Fibroblast of mammary gland (primary cell): ENCODE results near the gene TAS2R60.

Source experiments
- DNase-seq: peaks from one replicate; pipeline ENCODE4 v3.0.0-alpha.2; 2010; ENCODE audit warnings: low read depth
- H3K4me3 ChIP-seq: 2 replicates; pipeline ENCODE4 v1.5.1; 2011; ENCODE audit warnings: low read depth, mild to moderate bottlenecking, low read length, moderate library complexity; ENCODE audit not compliant: control insufficient read depth
- TF ChIP-seq, protein P1 (sequence below): conservative IDR thresholded peaks from 2 replicates; pipeline ENCODE4 v1.5.1; 2011; ENCODE audit warnings: low read depth, low read length, inconsistent platforms; ENCODE audit not compliant: control insufficient read depth, insufficient read depth

Gene TAS2R60

DNA sequence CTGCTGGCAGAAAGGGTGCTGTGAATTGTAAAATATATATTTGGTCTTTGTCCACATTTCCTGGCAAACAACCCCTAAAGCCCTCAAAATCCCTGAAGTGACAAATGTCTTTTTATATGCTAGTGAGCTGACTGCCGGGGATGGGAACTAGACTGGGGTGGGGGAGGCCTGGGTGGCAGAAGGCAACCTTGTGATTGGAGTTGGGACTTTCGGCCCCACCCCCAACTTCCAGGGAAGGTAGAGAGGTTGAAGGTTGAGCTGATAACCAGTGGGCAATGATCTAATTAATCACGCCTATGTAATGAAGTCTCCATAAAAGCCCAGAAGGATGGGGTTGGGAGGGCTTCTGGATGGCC lies 37.3 kb upstream of the TAS2R60 start:
- DNase-seq = no peak

DNA sequence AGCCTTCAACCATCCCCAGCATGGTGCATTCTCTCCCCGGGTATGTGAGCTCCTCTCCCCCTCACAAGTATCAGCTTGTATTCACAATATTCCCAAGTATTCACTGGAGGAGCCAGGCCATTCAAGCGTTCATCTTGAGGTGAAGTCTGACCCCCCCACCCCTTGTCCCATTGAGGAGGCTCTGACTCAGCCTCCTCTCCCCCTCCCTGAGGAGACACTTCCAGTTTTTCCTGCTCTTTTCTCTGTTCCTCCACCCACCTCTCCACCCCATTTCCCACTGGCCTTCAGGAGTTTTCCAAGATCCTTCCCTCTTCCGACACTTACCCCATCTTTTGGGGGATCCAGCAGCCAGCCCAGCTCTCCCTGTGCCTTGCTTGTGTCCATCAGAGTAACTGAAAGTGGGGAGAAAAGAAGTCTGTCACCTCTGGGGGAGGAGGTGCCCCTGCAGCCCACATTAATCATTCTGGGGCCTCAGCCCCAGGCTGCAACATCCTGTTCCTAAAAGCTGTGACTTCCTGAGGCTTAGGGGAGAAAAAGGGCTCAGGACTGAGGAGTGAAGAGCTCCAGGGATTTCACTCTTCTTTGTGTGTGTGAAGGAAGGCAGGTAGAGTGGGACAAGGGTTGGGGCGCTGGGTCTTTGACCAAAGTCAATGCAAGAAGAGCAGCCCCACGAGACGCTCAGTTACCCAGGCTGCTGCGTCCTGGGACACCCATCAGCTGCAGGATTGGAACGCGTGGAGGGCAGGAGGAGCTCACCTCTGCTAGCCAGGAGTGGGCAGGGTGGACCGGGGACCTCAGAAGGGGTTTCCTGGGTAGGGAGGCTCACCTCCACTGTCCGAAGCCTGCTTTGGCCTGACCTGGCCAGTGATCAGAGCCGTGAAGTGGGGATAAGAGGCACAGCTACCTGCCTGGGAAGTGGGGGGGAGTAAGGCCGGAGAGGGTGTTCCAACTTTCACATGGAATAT lies 35.7 kb upstream of the TAS2R60 start:
- no peak for DNase-seq
- TF ChIP-seq, protein P1, sequence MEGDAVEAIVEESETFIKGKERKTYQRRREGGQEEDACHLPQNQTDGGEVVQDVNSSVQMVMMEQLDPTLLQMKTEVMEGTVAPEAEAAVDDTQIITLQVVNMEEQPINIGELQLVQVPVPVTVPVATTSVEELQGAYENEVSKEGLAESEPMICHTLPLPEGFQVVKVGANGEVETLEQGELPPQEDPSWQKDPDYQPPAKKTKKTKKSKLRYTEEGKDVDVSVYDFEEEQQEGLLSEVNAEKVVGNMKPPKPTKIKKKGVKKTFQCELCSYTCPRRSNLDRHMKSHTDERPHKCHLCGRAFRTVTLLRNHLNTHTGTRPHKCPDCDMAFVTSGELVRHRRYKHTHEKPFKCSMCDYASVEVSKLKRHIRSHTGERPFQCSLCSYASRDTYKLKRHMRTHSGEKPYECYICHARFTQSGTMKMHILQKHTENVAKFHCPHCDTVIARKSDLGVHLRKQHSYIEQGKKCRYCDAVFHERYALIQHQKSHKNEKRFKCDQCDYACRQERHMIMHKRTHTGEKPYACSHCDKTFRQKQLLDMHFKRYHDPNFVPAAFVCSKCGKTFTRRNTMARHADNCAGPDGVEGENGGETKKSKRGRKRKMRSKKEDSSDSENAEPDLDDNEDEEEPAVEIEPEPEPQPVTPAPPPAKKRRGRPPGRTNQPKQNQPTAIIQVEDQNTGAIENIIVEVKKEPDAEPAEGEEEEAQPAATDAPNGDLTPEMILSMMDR = no peak
- no peak overlapping the region for H3K4me3 ChIP-seq

More for the DNA sequence above, 37.3 kb upstream of the TAS2R60 start:
- no peak overlapping the region for H3K4me3 ChIP-seq
- TF ChIP-seq, protein P1 = no peak

DNA sequence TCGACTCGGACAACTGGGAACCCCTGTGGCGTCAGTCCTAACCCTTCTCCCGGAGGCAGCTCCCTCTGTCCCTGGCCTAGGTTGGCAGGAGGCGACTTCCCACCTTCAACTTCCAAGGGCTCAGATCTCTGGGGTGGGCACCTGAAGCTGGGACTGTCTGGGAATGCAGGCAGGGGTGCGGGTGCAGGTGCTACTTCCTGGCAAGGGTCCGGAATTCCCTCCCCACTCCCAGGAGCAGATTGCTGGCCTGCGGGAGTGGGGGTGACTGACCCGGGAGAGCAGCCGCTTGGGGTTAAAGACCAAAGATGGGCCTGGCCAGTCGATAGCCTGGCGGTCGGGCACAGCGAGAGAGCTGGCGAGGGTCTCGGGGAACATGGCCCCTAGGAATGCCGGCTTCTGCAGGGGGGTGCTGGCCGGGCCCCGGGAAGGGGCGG lies 35.0 kb upstream of the TAS2R60 start:
- DNase-seq = no peak
- TF ChIP-seq, protein P1 = no peak
- H3K4me3 ChIP-seq = no peak overlapping the region

DNA sequence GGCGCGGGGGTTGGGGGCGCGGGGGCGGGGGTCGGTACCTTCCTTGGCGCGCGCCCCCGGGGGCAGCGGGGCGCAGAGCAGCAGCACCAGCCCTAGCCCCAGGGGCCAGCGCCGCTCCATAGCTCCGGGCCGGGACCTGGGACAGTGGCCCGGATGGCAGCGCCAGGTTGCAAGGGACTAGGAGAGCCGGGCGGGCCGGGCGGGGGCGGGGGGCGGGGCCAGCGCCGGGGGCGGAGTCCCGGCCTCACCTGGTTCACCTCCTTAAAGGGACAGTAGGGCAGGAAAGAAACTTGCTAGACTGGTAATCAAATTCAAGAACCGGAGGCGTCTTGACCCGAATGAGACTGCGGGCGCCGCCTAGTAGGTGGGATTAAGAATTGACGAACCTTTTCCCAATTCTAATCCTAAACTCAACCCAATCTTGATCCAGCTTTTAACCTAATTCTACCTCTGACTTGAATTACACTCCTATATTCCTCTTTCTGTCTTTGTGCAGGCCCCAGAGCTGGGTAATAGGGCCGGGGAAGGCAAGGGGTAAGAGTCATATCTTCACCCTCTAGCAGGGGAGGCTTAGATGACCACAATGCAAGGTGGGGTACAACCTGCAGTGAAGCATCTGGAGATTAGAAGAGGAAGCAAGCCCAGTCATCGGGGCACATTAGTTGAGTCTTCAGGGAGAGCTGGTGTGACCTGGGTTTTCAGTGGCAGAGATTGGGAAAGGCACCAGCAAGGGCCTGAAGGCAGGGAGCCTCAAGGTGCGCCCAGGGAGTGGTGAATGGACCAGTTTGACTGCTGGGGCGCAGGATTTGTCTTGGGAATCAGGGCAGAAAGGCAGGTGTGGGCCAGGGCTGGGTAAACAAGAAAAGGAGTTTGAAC lies 34.3 kb upstream of the TAS2R60 start, which contains the start of gene EPHA1:
Gene EPHA1, minus strand, starts transcription at position 171 of the 876 bp plus-strand sequence. Its CDS starts 51 bp downstream, at position 120.
- TF ChIP-seq, protein P1 = peak; percentile 26
- H3K4me3 ChIP-seq = no peak within 1 kb of the TSS
- DNase-seq = no peak

DNA sequence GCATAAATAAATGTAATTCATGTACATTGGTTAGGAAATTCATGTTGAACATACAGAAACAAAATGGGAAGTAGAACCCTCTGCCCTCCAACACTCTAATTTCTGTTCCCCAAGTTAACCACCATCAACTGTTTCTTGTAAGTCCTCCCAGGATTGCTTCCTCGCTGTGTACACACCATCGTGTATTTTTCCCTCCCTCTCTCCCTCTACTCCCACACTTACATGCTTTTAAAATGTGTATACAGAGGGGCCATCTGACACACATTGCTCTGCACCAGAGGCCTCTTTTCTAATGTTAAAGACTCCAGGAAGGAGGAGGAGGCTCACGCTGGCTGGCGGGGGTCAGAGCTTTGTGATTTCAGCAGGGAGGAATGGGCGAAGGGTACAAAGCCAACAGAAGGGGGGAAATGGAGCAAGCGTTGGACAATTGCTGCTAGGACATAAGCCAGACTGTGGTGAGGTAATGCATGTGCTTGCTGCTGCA lies 32.7 kb upstream of the TAS2R60 start:
- TF ChIP-seq, protein P1 = no peak
- H3K4me3 ChIP-seq = no peak overlapping the region
- DNase-seq = peak; percentile 81

DNA sequence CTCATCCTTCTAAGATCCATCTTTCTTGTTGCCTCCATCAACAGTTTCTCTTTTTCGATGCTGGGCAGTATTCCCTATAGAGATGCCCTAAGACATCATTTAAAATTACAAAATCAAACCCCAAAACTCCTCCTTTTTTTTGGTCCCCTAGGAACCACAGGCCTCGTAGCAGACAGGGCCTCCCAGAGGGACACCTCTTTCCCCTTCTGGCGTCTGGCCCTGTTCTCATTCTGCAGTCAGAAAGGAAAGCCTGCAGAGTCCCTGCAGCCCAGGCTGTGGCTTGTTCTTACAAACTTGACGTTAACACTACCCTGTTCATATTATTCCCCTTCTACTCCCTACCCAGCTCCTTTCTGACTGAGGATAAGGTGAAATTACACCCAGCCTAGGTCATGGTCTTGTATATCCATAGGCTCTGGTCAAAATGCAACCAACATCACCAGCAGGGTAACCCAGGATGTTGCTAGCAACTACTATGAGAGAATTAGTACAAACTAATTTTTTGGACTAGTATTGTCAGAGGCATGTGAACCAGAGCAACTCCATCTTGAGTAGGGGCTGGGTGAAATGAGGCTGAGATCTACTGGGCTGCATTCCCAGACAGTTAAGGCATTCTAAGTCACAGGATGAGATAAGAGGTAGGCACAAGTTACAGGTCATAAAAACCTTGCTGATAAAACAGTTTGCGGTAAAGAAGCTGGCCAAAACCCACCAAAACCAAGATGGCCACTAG lies 31.1 kb upstream of the TAS2R60 start:
- no peak overlapping the region for H3K4me3 ChIP-seq
- TF ChIP-seq, protein P1 = no peak
- no peak for DNase-seq
